ENCODE results near the gene MALRD1.

The MALRD1 gene

DNA sequence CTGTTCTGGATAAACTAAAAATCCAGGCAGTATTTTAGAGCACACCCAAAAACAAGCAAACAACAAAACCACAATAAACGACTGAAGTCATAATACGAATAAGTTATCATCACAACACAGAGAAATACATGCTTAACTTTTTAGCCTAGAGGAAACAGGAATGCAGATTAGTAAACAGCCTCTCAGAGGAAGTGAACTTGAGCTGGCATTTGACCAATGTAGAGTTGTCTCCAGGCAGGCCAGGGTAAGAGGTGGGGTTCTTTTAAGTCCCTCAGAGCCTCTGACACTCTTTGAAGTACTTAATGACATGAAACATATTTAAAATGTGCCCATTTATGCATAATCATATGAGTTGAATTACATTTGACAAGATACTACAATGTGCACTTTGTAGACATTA, 724.4 kb downstream of the MALRD1 start:
- no peak for TF ChIP-seq POLR2AphosphoS5 (IDR thresholded peaks at IDR 0.05; ENCODE audit: low read depth, low read length)
- TF ChIP-seq SIN3A (IDR thresholded peaks at IDR 0.05; ENCODE audit: borderline replicate concordance, insufficient read depth, low read length): no peak
- TF ChIP-seq, protein P1, sequence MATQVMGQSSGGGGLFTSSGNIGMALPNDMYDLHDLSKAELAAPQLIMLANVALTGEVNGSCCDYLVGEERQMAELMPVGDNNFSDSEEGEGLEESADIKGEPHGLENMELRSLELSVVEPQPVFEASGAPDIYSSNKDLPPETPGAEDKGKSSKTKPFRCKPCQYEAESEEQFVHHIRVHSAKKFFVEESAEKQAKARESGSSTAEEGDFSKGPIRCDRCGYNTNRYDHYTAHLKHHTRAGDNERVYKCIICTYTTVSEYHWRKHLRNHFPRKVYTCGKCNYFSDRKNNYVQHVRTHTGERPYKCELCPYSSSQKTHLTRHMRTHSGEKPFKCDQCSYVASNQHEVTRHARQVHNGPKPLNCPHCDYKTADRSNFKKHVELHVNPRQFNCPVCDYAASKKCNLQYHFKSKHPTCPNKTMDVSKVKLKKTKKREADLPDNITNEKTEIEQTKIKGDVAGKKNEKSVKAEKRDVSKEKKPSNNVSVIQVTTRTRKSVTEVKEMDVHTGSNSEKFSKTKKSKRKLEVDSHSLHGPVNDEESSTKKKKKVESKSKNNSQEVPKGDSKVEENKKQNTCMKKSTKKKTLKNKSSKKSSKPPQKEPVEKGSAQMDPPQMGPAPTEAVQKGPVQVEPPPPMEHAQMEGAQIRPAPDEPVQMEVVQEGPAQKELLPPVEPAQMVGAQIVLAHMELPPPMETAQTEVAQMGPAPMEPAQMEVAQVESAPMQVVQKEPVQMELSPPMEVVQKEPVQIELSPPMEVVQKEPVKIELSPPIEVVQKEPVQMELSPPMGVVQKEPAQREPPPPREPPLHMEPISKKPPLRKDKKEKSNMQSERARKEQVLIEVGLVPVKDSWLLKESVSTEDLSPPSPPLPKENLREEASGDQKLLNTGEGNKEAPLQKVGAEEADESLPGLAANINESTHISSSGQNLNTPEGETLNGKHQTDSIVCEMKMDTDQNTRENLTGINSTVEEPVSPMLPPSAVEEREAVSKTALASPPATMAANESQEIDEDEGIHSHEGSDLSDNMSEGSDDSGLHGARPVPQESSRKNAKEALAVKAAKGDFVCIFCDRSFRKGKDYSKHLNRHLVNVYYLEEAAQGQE (IDR thresholded peaks at IDR 0.05; ENCODE audit: insufficient read depth in 1 of 2, low read depth in 2 of 2, low read length in 2 of 2): no peak
- TF ChIP-seq TAF1 (IDR thresholded peaks at IDR 0.05; ENCODE audit: borderline replicate concordance, insufficient read depth, low read length): no peak

DNA sequence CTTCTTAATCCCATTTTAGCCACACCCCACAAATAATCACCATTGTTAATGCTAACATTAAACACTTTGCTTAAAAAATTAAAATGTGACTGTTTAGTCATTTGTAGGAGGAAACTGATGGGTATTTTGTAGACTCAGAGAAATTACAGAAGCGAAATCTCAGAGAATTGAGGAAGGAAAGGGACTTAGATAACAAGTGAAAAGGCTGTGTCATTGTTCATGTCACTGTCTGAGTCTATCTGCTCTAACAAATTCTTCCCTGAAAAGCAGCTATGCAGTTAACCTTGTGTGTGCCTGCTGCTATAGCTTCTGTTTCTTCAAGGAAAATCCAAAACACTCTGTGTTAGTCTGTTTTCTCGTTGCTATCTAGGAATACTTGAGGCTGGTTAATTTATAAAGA, 726.7 kb downstream of the MALRD1 start:
- TF ChIP-seq, protein P1 (IDR thresholded peaks at IDR 0.05; ENCODE audit: insufficient read depth in 1 of 2, low read depth in 2 of 2, low read length in 2 of 2): no peak
- TF ChIP-seq FOXP2 (optimal IDR thresholded peaks at IDR 0.05; ENCODE audit: borderline replicate concordance, extremely low read depth, extremely low read length, insufficient read depth): no peak

DNA sequence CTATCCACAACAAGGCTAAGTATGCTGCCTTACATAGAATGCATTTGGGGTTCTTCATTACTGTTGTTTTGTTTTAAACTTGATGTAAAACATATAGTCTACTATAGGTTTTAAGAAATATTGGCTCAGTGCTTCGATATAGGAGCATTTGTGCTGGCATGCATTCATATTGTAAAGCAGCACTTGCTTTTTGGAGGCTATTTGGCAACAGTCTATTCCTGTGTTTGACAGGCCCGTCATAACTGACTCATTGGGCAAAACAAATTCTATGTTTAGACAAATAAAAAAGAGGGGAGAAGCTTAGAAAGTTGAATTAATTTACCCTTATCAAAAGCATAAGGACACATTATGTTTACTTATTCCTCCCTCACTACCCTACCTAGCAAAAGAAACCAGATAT, 729.2 kb downstream of the MALRD1 start:
- TF ChIP-seq, protein P1 (IDR thresholded peaks at IDR 0.05; ENCODE audit: insufficient read depth in 1 of 2, low read depth in 2 of 2, low read length in 2 of 2): no peak
- TF ChIP-seq POLR2AphosphoS5 (IDR thresholded peaks at IDR 0.05; ENCODE audit: low read depth, low read length) (no peak), TAF1 (IDR thresholded peaks at IDR 0.05; ENCODE audit: borderline replicate concordance, insufficient read depth, low read length) (no peak), FOXP2 (optimal IDR thresholded peaks at IDR 0.05; ENCODE audit: borderline replicate concordance, extremely low read depth, extremely low read length, insufficient read depth) (no peak)

DNA sequence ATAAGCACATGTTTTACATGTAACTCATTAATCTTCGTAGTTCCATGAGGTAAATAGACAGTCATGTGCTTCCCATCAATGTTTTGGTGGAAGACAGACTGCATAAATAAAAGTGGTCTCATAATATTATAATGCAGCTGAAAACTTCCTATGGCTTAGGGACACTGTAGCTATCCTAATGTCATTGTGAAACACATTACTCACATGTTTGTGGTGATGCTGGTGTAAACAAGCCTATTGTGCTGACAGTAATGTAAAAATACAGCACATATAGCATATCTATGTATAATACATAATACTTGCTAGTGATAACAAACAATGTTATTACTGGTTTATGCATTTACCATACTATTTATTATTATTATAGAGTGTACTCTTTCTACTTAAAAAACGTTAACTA, 730.4 kb downstream of the MALRD1 start:
- TF ChIP-seq SIN3A (IDR thresholded peaks at IDR 0.05; ENCODE audit: borderline replicate concordance, insufficient read depth, low read length): no peak
- TF ChIP-seq FOXP2 (optimal IDR thresholded peaks at IDR 0.05; ENCODE audit: borderline replicate concordance, extremely low read depth, extremely low read length, insufficient read depth): no peak
- TF ChIP-seq POLR2AphosphoS5 (IDR thresholded peaks at IDR 0.05; ENCODE audit: low read depth, low read length): no peak
- no peak for TF ChIP-seq TAF1 (IDR thresholded peaks at IDR 0.05; ENCODE audit: borderline replicate concordance, insufficient read depth, low read length)
- TF ChIP-seq, protein P1 (IDR thresholded peaks at IDR 0.05; ENCODE audit: insufficient read depth in 1 of 2, low read depth in 2 of 2, low read length in 2 of 2): no peak

DNA sequence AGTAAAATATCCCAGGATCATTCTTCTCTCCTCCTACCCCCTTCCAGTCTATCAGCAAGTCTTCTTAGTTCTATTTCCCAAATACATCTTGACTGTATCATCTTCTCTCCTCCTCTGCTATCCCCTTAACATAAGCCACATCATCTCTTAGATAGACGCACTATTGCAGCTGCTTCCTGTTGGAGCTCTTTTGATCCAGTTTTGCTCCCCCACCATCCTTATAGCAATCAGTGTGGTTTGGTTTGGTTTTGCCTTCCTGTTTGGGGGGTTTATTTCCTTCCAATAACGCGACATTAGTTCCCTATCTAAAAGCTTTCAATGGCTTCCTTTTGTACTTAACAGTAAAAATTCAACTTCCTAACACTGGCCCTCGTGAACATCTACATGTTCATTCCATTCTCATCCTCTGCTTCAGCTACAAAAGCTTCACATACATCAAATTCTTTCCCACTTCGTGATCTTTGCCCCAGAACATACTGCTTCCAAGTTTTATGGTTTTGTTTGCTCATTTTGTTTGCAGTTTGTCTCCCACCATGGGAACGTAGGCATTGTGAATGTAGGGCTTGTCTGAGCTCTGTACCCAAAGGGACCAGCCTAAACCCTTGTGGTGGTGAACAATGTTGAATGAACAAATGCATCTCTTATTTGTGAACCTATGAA, 734.0 kb downstream of the MALRD1 start:
- no peak for TF ChIP-seq SIN3A (IDR thresholded peaks at IDR 0.05; ENCODE audit: borderline replicate concordance, insufficient read depth, low read length)
- TF ChIP-seq TAF1 (IDR thresholded peaks at IDR 0.05; ENCODE audit: borderline replicate concordance, insufficient read depth, low read length): no peak
- no peak for TF ChIP-seq POLR2AphosphoS5 (IDR thresholded peaks at IDR 0.05; ENCODE audit: low read depth, low read length)
- TF ChIP-seq FOXP2 (optimal IDR thresholded peaks at IDR 0.05; ENCODE audit: borderline replicate concordance, extremely low read depth, extremely low read length, insufficient read depth): no peak
- TF ChIP-seq, protein P1 (IDR thresholded peaks at IDR 0.05; ENCODE audit: insufficient read depth in 1 of 2, low read depth in 2 of 2, low read length in 2 of 2): no peak

Data from PFSK-1 (cell line).